ENCODE data around the gene KIF9. TPM values are rescaled to one million over a fixed set of nuclear protein-coding genes. Genes with fewer than 3 reads are reported as not detected.

KIF9 gene
- total RNA-seq, 1 donor from 2014 or later, result 16.1 TPM

Other genes with a start within 250 kb of the KIF9 start
- 17.4 and 21.3 TPM in 2 replicates for gene SETD2, start 118.7 kb downstream of the KIF9 start, total RNA-seq
- gene KLHL18, start 145 bp upstream of the KIF9 start, total RNA-seq, result 13.7 and 24.3 TPM in 2 replicates
- gene PTPN23, start 98.2 kb upstream of the KIF9 start, total RNA-seq, result 14.2 and 15.0 TPM in 2 replicates
- gene SCAP, start 193.1 kb upstream of the KIF9 start, total RNA-seq, result 52.8 and 61.7 TPM in 2 replicates
- gene ELP6, start 230.9 kb upstream of the KIF9 start, total RNA-seq, result 37.1 and 49.3 TPM in 2 replicates